H4 (cell line): ENCODE data around the gene ZNF800. TPM values are rescaled to one million over a fixed set of nuclear protein-coding genes. Genes with fewer than 3 reads are reported as not detected.
"Not testable (repeated sequence)": the region's sequence is repeated elsewhere in the genome, so short reads cannot be mapped to it uniquely, and the experiment has no call there.

Experiments used
- DNase-seq: peaks from one replicate; pipeline ENCODE4 v3.0.0-alpha.2; 2015; ENCODE audit warnings: low spot score
- total RNA-seq: library from RNA; depleted of rRNA; stranded (reverse); fragments of >200 nt; shearing (Covaris generic); gene quantifications from 2 replicates; pipeline ENCODE4 v1.2.3, GENCODE V29; 2014; rRNA removed

The ZNF800 gene
- 8.5 and 9.3 TPM in 2 replicates for total RNA-seq

GRCh38 chr7:127392566-127393367, at the start of gene ZNF800:
Gene ZNF800 (minus strand): TSS chr7:127392708. CDS start chr7:127391557, 1,151 bp downstream.
- peak; percentile 89 for DNase-seq

- DNase-seq: no peak
Observed at GRCh38 chr7:127440206-127440605, 47.7 kb upstream of the ZNF800 start.

- no peak for DNase-seq
Observed at GRCh38 chr7:127438836-127439235, 46.3 kb upstream of the ZNF800 start.

- peak; percentile 83 for DNase-seq
Observed at GRCh38 chr7:127437837-127438236, 45.3 kb upstream of the ZNF800 start.

- no peak for DNase-seq
Observed at GRCh38 chr7:127437241-127437640, 44.7 kb upstream of the ZNF800 start.

- DNase-seq: not testable (repeated sequence)
Observed at GRCh38 chr7:127429281-127429680, 36.8 kb upstream of the ZNF800 start.

- DNase-seq: no peak
Observed at GRCh38 chr7:127419196-127419595, 26.7 kb upstream of the ZNF800 start.

GRCh38 chr7:127418459-127418858, 26.0 kb upstream of the ZNF800 start:
- no peak for DNase-seq

GRCh38 chr7:127417346-127417745, 24.8 kb upstream of the ZNF800 start:
- no peak for DNase-seq

GRCh38 chr7:127415060-127415742, 22.7 kb upstream of the ZNF800 start:
- DNase-seq: no peak

- DNase-seq: no peak
Observed at GRCh38 chr7:127413962-127414361, 21.5 kb upstream of the ZNF800 start.

- DNase-seq: no peak
Observed at GRCh38 chr7:127413326-127413725, 20.8 kb upstream of the ZNF800 start.

- DNase-seq: no peak
Observed at GRCh38 chr7:127411176-127411575, 18.7 kb upstream of the ZNF800 start.

GRCh38 chr7:127409629-127410028, 17.1 kb upstream of the ZNF800 start:
- DNase-seq: no peak

GRCh38 chr7:127404286-127405072, 12.0 kb upstream of the ZNF800 start:
- DNase-seq: no peak

- DNase-seq: no peak
Observed at GRCh38 chr7:127396184-127396583, 3.7 kb upstream of the ZNF800 start.

GRCh38 chr7:127395104-127395503, 2.6 kb upstream of the ZNF800 start:
- not testable (repeated sequence) for DNase-seq

- DNase-seq: no peak
Observed at GRCh38 chr7:127393368-127394058, 1.0 kb upstream of the ZNF800 start.

GRCh38 chr7:127392182-127392565, 334 bp downstream of the ZNF800 start:
- peak; percentile 40 for DNase-seq

- DNase-seq: no peak
Observed at GRCh38 chr7:127391591-127392181, 822 bp downstream of the ZNF800 start.
